Keratinocyte (primary cell): ENCODE data around the gene ASPHD2.

Experiments used
- EZH2 ChIP-seq: IDR thresholded peaks from one replicate; pipeline ENCODE4 v1.6.1; 2012; ENCODE audit warnings: inconsistent platforms, mild to moderate bottlenecking, low read length, moderate library complexity
- TF ChIP-seq, protein P1 (sequence below), 3 experiments: IDR thresholded peaks in 1 of 3; conservative IDR thresholded peaks in 1 of 3; optimal IDR thresholded peaks in 1 of 3; 2 replicates in 2 of 3; 3 replicates in 1 of 3; pipeline versions ENCODE3 to v1.5.1; 2011; ENCODE audit warnings: low read length in 3 of 3, mild to moderate bottlenecking in 3 of 3, moderate library complexity in 2 of 3, control low read depth in 1 of 3, inconsistent platforms in 1 of 3; ENCODE audit not compliant: insufficient read depth in 2 of 3; ENCODE audit errors: extremely low read depth in 1 of 3

GRCh38 chr22:26492220-26492619 is 63.2 kb downstream of the ASPHD2 start:
- TF ChIP-seq, protein P1, sequence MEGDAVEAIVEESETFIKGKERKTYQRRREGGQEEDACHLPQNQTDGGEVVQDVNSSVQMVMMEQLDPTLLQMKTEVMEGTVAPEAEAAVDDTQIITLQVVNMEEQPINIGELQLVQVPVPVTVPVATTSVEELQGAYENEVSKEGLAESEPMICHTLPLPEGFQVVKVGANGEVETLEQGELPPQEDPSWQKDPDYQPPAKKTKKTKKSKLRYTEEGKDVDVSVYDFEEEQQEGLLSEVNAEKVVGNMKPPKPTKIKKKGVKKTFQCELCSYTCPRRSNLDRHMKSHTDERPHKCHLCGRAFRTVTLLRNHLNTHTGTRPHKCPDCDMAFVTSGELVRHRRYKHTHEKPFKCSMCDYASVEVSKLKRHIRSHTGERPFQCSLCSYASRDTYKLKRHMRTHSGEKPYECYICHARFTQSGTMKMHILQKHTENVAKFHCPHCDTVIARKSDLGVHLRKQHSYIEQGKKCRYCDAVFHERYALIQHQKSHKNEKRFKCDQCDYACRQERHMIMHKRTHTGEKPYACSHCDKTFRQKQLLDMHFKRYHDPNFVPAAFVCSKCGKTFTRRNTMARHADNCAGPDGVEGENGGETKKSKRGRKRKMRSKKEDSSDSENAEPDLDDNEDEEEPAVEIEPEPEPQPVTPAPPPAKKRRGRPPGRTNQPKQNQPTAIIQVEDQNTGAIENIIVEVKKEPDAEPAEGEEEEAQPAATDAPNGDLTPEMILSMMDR (optimal IDR thresholded peaks at IDR 0.05 in 1 of 3, IDR thresholded peaks at IDR 0.05 in 1 of 3, conservative IDR thresholded peaks at IDR 0.05 in 1 of 3; ENCODE audit: extremely low read depth in 1 of 3, insufficient read depth in 2 of 3, low read length in 3 of 3): no peak
- no peak for TF ChIP-seq EZH2
